Activated naive CD4-positive, alpha-beta T cell treated with anti-CD3 and anti-CD28 coated beads, Interleukin-2, amount 10 ng/mL, durations not matched to agents 5 hours and 36 hours (primary cell): ENCODE measurements around the gene MAP3K8. TPM values are rescaled to one million over a fixed set of nuclear protein-coding genes. Genes with fewer than 3 reads are reported as not detected.

Experiments used
- total RNA-seq, 2 experiments: library from RNA; stranded (reverse); gene quantifications; one replicate each; pipeline ENCODE4 v1.2.3, GENCODE V29; 2021

The MAP3K8 gene
- 10 to 100 TPM; 13.0 to 14.1 TPM for total RNA-seq

GRCh38 chr10:30433730-30434272, at the start of gene MAP3K8:
TSS of gene MAP3K8 (plus strand) at chr10:30434184. CDS start at chr10:30438939, 4,755 bp downstream.

Other genes starting within 250 kb of the MAP3K8 start
- 10 to 100 TPM; 25.4 to 26.4 TPM for gene MTPAP, start 84.9 kb upstream of the MAP3K8 start, total RNA-seq
- gene LYZL2, start 195.6 kb downstream of the MAP3K8 start, total RNA-seq: not detected